ENCODE measurements around the gene LRRC23.
"Not testable (repeated sequence)": the region's sequence is repeated elsewhere in the genome, so short reads cannot be mapped to it uniquely, and the experiment has no call there.

GRCh38 chr12:6886206-6886999 is 18.2 kb upstream of the LRRC23 start:
- TF ChIP-seq FOXK2 (IDR thresholded peaks at IDR 0.05); TARDBP (IDR thresholded peaks at IDR 0.05); SP1 (IDR thresholded peaks at IDR 0.05); FOXA1 (IDR thresholded peaks at IDR 0.05); FOXM1 (IDR thresholded peaks at IDR 0.05; ENCODE audit: borderline replicate concordance); CTBP1 (IDR thresholded peaks at IDR 0.05; ENCODE audit: borderline replicate concordance): not testable (repeated sequence)
